ENCODE data around the gene SCGB1A1. TPM values are rescaled to one million over a fixed set of nuclear protein-coding genes. Genes with fewer than 3 reads are reported as not detected.

The SCGB1A1 gene
- total RNA-seq, 1 experiment from 2014 or later = not detected

DNA sequence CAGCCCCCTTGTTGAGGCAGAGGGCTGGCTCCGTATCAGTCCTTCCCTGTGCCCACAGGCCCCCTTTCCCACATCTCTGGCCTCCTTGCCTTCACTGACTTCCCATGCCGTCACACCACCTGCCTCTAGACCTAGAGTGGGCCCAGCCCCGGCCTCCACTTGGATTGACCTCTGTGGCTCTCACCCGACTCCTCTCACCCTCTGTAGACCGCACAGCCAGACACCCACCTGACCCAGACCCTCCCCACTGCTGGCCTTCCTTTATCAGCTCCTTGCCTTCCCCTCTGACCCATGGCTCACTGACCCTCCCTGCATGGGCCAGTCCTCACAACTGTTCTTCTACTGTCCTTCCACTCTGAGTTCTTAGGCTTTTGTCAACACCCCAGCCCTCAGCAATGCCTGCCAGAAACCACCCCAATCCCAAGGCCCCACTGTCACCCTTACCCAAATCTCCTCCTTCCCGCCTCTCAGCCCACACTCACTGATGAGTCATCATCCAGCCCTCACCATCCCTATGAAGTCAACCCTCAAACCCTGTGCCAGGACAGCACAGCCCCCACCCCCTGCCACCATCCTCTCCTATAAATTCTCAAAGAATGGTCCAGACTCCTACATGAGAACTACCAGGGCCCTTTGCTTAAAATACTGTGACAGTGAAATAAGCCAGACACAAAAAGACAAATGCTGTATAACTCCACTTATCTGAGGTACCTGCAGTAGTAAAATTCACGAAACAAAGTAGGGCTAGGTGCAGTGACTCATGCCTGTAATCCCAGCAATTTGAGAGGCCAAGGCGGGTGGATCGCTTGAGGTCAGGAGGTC lies 53.4 kb downstream of the SCGB1A1 start:
- CTCF ChIA-PET = interaction anchor here (1.0 kb wide), 1 partner anchor 70 kb away, joined by 3 read pairs; no protein-coding TSS in a partner anchor
- H3K27me3 ChIP-seq (replicated peaks; ENCODE audit: control insufficient read depth, insufficient read depth, low read length) = no peaks in the 10 kb centered on the region
- POLR2A ChIA-PET = no interaction called here
- peaks cover 48% of the 10 kb centered on the region for H3K4me1 ChIP-seq
- Mint-ChIP-seq H3K27me3 (ENCODE audit: insufficient read depth, unreplicated experiment) (no peaks in the 10 kb centered on the region), H3K4me1 (ENCODE audit: low read depth, unreplicated experiment) (peaks cover 27% of the 10 kb centered on the region), H3K4me3 (ENCODE audit: unreplicated experiment) (peak overlapping the region; percentile 27), H3K9me3 (ENCODE audit: unreplicated experiment) (no peaks in the 10 kb centered on the region), H3K36me3 (ENCODE audit: insufficient read depth, unreplicated experiment) (no peaks in the 10 kb centered on the region), H3K27ac (ENCODE audit: unreplicated experiment) (peak overlapping the region; percentile 93)
- no peaks in the 10 kb centered on the region for H3K9me3 ChIP-seq
- peak; percentile 75 to 84 for DNase-seq
- intact Hi-C loops (cut with micrococcal nuclease; ENCODE audit: unreplicated experiment) = no loop called here
- BruUV-seq (replicated peaks) = no TSS peak
- TF ChIP-seq, protein P1, sequence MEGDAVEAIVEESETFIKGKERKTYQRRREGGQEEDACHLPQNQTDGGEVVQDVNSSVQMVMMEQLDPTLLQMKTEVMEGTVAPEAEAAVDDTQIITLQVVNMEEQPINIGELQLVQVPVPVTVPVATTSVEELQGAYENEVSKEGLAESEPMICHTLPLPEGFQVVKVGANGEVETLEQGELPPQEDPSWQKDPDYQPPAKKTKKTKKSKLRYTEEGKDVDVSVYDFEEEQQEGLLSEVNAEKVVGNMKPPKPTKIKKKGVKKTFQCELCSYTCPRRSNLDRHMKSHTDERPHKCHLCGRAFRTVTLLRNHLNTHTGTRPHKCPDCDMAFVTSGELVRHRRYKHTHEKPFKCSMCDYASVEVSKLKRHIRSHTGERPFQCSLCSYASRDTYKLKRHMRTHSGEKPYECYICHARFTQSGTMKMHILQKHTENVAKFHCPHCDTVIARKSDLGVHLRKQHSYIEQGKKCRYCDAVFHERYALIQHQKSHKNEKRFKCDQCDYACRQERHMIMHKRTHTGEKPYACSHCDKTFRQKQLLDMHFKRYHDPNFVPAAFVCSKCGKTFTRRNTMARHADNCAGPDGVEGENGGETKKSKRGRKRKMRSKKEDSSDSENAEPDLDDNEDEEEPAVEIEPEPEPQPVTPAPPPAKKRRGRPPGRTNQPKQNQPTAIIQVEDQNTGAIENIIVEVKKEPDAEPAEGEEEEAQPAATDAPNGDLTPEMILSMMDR (IDR thresholded peaks at IDR 0.05; ENCODE audit: insufficient read depth in 1 of 2, low read depth in 1 of 2, low read length in 1 of 2, severe bottlenecking in 1 of 2, unreplicated experiment in 1 of 2) = no peak
- no peaks in the 10 kb centered on the region for H3K36me3 ChIP-seq (ENCODE audit: control insufficient read depth, insufficient read depth, low read length)
- H3K4me3 ChIP-seq (ENCODE audit: low read depth, low read length) = no peak overlapping the region

Other genes starting within 250 kb of the SCGB1A1 start
- gene SCGB1D1, start 228.8 kb upstream of the SCGB1A1 start, total RNA-seq (2022) = not detected in 2 replicates
- gene SCGB2A1, start 210.4 kb upstream of the SCGB1A1 start, total RNA-seq (2022) = not detected in 2 replicates
- not detected in 2 replicates for gene SCGB1D2, start 176.8 kb upstream of the SCGB1A1 start, total RNA-seq (2022)
- not detected in 2 replicates for gene SCGB2A2, start 148.9 kb upstream of the SCGB1A1 start, total RNA-seq (2022)
- not detected in 2 replicates for gene SCGB1D4, start 120.0 kb upstream of the SCGB1A1 start, total RNA-seq (2022)
- 41.1 and 43.3 TPM in 2 replicates for gene ASRGL1, start 81.6 kb upstream of the SCGB1A1 start, total RNA-seq (2022)
- gene AHNAK, start 127.8 kb downstream of the SCGB1A1 start, total RNA-seq (2022) = 312 and 324 TPM in 2 replicates
- gene EEF1G, start 154.9 kb downstream of the SCGB1A1 start, total RNA-seq (2022) = 2,004 and 2,035 TPM in 2 replicates
- 27.2 and 30.2 TPM in 2 replicates for gene TUT1, start 172.5 kb downstream of the SCGB1A1 start, total RNA-seq (2022)
- 134 and 135 TPM in 2 replicates for gene MTA2, start 182.8 kb downstream of the SCGB1A1 start, total RNA-seq (2022)
- 61.2 and 68.7 TPM in 2 replicates for gene EML3, start 193.7 kb downstream of the SCGB1A1 start, total RNA-seq (2022)
- 1.1 and 1.3 TPM in 2 replicates for gene ROM1, start 194.2 kb downstream of the SCGB1A1 start, total RNA-seq (2022)
- gene B3GAT3, start 203.0 kb downstream of the SCGB1A1 start, total RNA-seq (2022) = 37.2 and 37.6 TPM in 2 replicates
- gene GANAB, start 227.6 kb downstream of the SCGB1A1 start, total RNA-seq (2022) = 414 and 442 TPM in 2 replicates
- gene INTS5, start 234.3 kb downstream of the SCGB1A1 start, total RNA-seq (2022) = 22.2 TPM in 2 replicates
- 115 and 123 TPM in 2 replicates for gene C11orf98, start 246.2 kb downstream of the SCGB1A1 start, total RNA-seq (2022)
- 38.2 and 40.1 TPM in 2 replicates for gene CSKMT, start 246.3 kb downstream of the SCGB1A1 start, total RNA-seq (2022)